PC-3 (cell line): Measurements from ENCODE around the gene PTGES. TPM values are rescaled to one million over a fixed set of nuclear protein-coding genes. Genes with fewer than 3 reads are reported as not detected.

ENCODE experiments used
- ATAC-seq: fragments of 200-7000 bp; cut with Tn5 transposase; 2 replicates; pipeline ENCODE4 v1.9.1; 2020; ENCODE audit warnings: mild to moderate bottlenecking, moderate library complexity
- BruUV-seq: library from RNA; stranded (reverse); fragments of 400-500 nt; replicated peaks from 2 replicates; lab custom pipeline; 2021; lab: Mats Ljungman, UMichigan
- CTCF ChIA-PET: fragments of 300-600 bp; sonication (Branson Sonifier 250); formaldehyde crosslinking; loops from one replicate; lab custom pipeline; 2022; ENCODE audit warnings: antibody characterized with exemption; lab: Charles Lee
- POLR2A ChIA-PET: fragments of 300-600 bp; sonication (Branson Sonifier 250); formaldehyde crosslinking; loops from one replicate; lab custom pipeline; 2022; ENCODE audit warnings: antibody characterized with exemption; ENCODE audit not compliant: unreplicated experiment; lab: Charles Lee
- DNase-seq: peaks from one replicate; pipeline ENCODE4 v3.0.0-alpha.2; 2015
- H2AFZ ChIP-seq: fragments of 300-600 bp; sonication (generic); 2 replicates; pipeline ENCODE4 v1.6.0; 2016; ENCODE audit warnings: antibody characterized with exemption, low read length
- H3F3A ChIP-seq: fragments of 300-600 bp; sonication (generic); one replicate; pipeline ENCODE4 v1.6.0; 2017; ENCODE audit warnings: antibody characterized with exemption, low read length, control low read depth, mild to moderate bottlenecking; ENCODE audit not compliant: unreplicated experiment
- H3K27ac ChIP-seq: fragments of 300-600 bp; sonication (generic); 2 replicates; pipeline ENCODE4 v1.5.1; 2016; ENCODE audit warnings: mild to moderate bottlenecking, low read length
- H3K27me3 ChIP-seq: fragments of 300-600 bp; sonication (generic); 2 replicates; pipeline ENCODE4 v1.6.1; 2016; ENCODE audit warnings: low read length, mixed read lengths
- H3K36me3 ChIP-seq: fragments of 300-600 bp; sonication (generic); 2 replicates; pipeline ENCODE4 v1.6.1; 2016; ENCODE audit warnings: low read depth, mixed run types, low read length, mixed read lengths
- H3K4me1 ChIP-seq: fragments of 300-600 bp; sonication (generic); 2 replicates; pipeline ENCODE4 v1.5.1; 2016; ENCODE audit warnings: low read length; ENCODE audit not compliant: insufficient read depth
- H3K4me2 ChIP-seq: fragments of 300-600 bp; sonication (generic); 2 replicates; pipeline ENCODE4 v1.6.0; 2016; ENCODE audit warnings: low read length
- H3K4me3 ChIP-seq: fragments of 300-600 bp; sonication (generic); 2 replicates; pipeline ENCODE4 v1.5.1; 2016; ENCODE audit warnings: mild to moderate bottlenecking, low read length, mixed read lengths
- H3K79me2 ChIP-seq: fragments of 300-600 bp; sonication (generic); 2 replicates; pipeline ENCODE4 v1.6.1; 2017; ENCODE audit warnings: low read length, mixed read lengths
- H3K9ac ChIP-seq: fragments of 300-600 bp; sonication (generic); 2 replicates; pipeline ENCODE4 v1.6.0; 2016; ENCODE audit warnings: mild to moderate bottlenecking, low read length
- H3K9me2 ChIP-seq: fragments of 300-600 bp; sonication (generic); replicated peaks from 2 replicates; pipeline ENCODE4 v1.6.1; 2016; ENCODE audit warnings: mixed run types, low read length, mixed read lengths
- H3K9me3 ChIP-seq: fragments of 300-600 bp; sonication (generic); 2 replicates; pipeline ENCODE4 v1.6.1; 2016; ENCODE audit warnings: low read length, mixed read lengths
- H4K20me1 ChIP-seq: fragments of 300-600 bp; sonication (generic); 2 replicates; pipeline ENCODE4 v1.6.1; 2016; ENCODE audit warnings: low read length, mixed read lengths
- EZH2 ChIP-seq: fragments of 300-600 bp; sonication (generic); IDR thresholded peaks from one replicate; pipeline ENCODE4 v1.6.1; 2017; ENCODE audit warnings: antibody characterized with exemption, mild to moderate bottlenecking, low read length; ENCODE audit not compliant: unreplicated experiment
- EZH2phosphoT487 ChIP-seq: fragments of 300-600 bp; sonication (generic); IDR thresholded peaks from 2 replicates; pipeline ENCODE4 v1.6.1; 2018; ENCODE audit warnings: mild to moderate bottlenecking, antibody characterized with exemption, low read length, borderline replicate concordance
- intact Hi-C: fragments of 100-400 bp; cut with micrococcal nuclease; formaldehyde crosslinking; loops from 2 replicates; pipeline ENCODE4 v1.9.0; 2023
- total RNA-seq: library from RNA; depleted of rRNA; stranded (reverse); fragments of >200 nt; gene quantifications from 2 replicates; pipeline ENCODE4 v1.2.3, GENCODE V29; 2014
- TF ChIP-seq, protein P1 (sequence below): fragments of 300-600 bp; sonication (generic); conservative IDR thresholded peaks from 2 replicates; pipeline ENCODE4 v1.5.1; 2017; ENCODE audit warnings: antibody characterized with exemption, low read depth, mild to moderate bottlenecking, low read length

The PTGES gene
- total RNA-seq, 1 experiment from 2014 or later, result 21.0 TPM

DNA sequence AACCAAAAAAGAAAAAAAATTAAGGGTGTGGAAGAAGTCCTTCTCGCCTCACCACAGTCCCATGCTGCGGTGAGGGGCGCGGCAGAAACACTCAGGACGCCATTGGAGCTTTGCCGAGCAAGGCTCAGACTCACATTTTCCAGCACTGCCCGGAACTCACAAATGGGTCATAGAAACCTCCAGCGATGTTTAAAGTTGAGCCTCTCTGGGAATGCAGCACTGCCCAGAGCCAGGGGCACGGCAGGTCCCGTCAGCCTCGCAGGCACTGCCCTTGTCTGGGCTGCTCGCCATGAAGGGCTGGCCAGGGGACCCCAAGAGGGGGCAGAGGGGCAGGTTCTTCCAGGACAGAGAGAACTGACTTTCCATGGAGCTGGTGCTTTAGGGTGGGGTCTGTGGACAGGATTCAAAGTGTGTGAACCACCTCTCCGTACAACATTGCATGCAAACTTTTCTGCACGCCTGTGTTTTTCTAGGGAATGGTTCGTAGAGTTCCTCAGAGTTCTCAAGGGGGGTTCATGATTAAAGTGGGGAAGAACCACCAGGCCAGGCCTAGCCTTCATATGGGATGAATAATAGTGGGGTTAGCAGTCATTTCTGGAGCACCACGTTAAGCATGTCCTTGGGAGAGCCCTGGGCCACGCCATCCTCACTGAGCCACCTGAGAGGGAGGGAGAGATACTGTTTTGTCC lies 49.0 kb downstream of the PTGES start:
- Histone ChIP-seq H3F3A (no peaks in the 10 kb centered on the region), H3K9me3 (no peaks in the 10 kb centered on the region), H2AFZ (no peak overlapping the region), H3K4me2 (no peak overlapping the region), H4K20me1 (no peaks in the 10 kb centered on the region), H3K27me3 (no peaks in the 10 kb centered on the region), H3K27ac (no peak overlapping the region), H3K4me3 (no peak overlapping the region), H3K4me1 (peaks cover 7% of the 10 kb centered on the region; the same call in 1 of the 2 replicates), H3K36me3 (no peaks in the 10 kb centered on the region), H3K9me2 (no peaks in the 10 kb centered on the region), H3K79me2 (no peaks in the 10 kb centered on the region), H3K9ac (no peak overlapping the region)
- DNase-seq, result no peak
- intact Hi-C loops, result no loop called here
- POLR2A ChIA-PET, result no interaction called here
- CTCF ChIA-PET, result no interaction called here
- no peak for TF ChIP-seq EZH2phosphoT487
- TF ChIP-seq, protein P1, sequence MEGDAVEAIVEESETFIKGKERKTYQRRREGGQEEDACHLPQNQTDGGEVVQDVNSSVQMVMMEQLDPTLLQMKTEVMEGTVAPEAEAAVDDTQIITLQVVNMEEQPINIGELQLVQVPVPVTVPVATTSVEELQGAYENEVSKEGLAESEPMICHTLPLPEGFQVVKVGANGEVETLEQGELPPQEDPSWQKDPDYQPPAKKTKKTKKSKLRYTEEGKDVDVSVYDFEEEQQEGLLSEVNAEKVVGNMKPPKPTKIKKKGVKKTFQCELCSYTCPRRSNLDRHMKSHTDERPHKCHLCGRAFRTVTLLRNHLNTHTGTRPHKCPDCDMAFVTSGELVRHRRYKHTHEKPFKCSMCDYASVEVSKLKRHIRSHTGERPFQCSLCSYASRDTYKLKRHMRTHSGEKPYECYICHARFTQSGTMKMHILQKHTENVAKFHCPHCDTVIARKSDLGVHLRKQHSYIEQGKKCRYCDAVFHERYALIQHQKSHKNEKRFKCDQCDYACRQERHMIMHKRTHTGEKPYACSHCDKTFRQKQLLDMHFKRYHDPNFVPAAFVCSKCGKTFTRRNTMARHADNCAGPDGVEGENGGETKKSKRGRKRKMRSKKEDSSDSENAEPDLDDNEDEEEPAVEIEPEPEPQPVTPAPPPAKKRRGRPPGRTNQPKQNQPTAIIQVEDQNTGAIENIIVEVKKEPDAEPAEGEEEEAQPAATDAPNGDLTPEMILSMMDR, result no peak
- TF ChIP-seq EZH2, result no peak
- BruUV-seq, result no TSS peak
- no peak for ATAC-seq

DNA sequence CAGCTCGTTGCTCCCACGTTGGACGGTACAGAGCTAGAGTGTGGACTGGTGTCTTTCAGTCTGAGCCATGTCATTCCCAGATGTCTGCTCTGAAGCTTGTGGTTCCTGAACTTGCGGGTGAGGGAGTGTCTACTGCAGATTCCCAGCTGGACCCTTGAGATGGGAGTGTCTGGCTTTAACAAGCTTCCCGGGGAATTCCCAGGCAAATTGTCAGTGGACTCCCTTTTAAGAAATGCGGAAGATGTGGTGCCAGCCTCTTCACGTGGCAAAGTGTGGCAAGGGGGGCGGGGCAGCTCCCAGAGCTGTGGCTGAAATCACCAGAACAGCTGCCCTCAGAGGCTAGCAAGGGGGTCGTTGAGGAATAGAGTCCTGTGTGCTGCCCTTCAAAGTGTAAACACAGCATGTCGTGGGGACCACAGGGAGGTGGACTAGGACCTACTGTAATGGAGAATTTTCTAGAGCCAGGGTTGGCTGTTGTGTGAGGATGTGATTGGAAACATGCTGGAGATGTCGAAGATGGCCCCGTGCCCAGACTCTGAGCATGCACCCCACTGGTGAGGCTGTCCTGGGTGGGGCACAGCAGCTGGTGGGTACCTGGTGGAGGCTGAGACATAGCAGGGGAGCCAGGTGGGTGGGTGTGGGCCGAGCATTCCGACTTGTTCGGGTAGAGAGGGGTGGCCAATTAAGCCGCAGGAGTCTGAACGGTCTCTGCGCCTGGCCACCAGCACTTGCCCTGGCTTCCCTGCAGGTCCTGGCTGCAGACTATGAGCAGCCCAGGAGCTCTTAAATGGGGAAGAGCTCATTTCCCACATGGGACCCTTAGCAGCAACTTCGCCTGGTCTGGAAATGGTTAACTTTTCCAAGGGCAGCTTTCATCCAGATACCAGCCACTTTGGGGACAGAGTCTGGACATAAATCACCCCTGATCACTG lies 50.0 kb downstream of the PTGES start:
- no peaks in the 10 kb centered on the region for H3K36me3 ChIP-seq
- H3K4me3 ChIP-seq, result no peak overlapping the region
- H3F3A ChIP-seq, result no peaks in the 10 kb centered on the region
- H3K9ac ChIP-seq, result no peak overlapping the region
- no peaks in the 10 kb centered on the region for H4K20me1 ChIP-seq
- no peak overlapping the region for H2AFZ ChIP-seq
- H3K9me2 ChIP-seq, result no peaks in the 10 kb centered on the region
- no peak for TF ChIP-seq EZH2
- TF ChIP-seq EZH2phosphoT487, result no peak
- TF ChIP-seq, protein P1, result no peak
- DNase-seq (peak; percentile 26), ATAC-seq (peak; percentile 38; the same call in 1 of the 2 replicates)
- H3K4me2 ChIP-seq, result no peak overlapping the region
- no peaks in the 10 kb centered on the region for H3K27me3 ChIP-seq
- POLR2A ChIA-PET, result no interaction called here
- H3K4me1 ChIP-seq, result peaks cover 7% of the 10 kb centered on the region; the same call in 1 of the 2 replicates
- no peaks in the 10 kb centered on the region for H3K9me3 ChIP-seq
- H3K79me2 ChIP-seq, result no peaks in the 10 kb centered on the region
- BruUV-seq, result no TSS peak
- intact Hi-C loops, result no loop called here
- no peak overlapping the region for H3K27ac ChIP-seq
- CTCF ChIA-PET, result interaction anchor here (1.1 kb wide), 1 partner anchor 60 kb away, joined by 3 read pairs; no protein-coding TSS in a partner anchor
